ENCODE data around the gene NEU2. TPM values are rescaled to one million over a fixed set of nuclear protein-coding genes. Genes with fewer than 3 reads are reported as not detected.

Gene NEU2
- total and polyA plus RNA-seq, 2 of the 4 experiments (the other 2 are of a cell fraction): not detected

DNA sequence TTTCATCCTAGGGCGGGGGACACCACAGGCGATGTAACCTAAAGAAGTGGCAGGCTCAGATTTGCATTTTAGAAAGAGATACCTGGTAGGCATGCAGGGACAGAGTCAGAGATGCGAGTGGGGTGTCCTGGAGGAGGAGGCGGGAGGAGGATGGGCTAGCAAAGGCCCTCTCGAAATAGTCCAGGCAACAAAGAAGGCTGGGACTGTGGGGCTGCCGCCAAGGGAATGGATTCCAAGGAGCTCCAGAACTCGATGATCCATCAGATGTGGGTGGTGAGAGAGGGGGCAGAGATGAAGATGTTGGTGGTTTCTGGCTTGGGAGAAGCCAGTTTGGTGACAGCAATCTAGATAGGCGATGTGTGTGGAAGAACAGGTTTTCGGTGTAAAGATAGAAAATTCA is 15.2 kb downstream of the NEU2 start:
- Histone ChIP-seq H2BK15ac (ENCODE audit: low read depth, low read length) (no peak overlapping the region), H3K9ac (ENCODE audit: low read depth, low read length) (no peak overlapping the region), H3K9me1 (ENCODE audit: insufficient read depth, low read length) (no peaks in the 10 kb centered on the region), H2BK5ac (ENCODE audit: low read depth, low read length, poor library complexity, severe bottlenecking) (no peak overlapping the region), H2AK9ac (replicated peaks; ENCODE audit: low read depth, low read length, poor library complexity) (no peak overlapping the region), H4K5ac (ENCODE audit: low read depth, low read length) (no peak overlapping the region), H3K9me3 (ENCODE audit: control insufficient read depth, insufficient read depth, low read length) (no peaks in the 10 kb centered on the region), H3K4ac (ENCODE audit: low read depth, low read length) (no peak overlapping the region), H4K91ac (ENCODE audit: insufficient read depth, low read depth, low read length) (no peak overlapping the region), H3K27me3 (ENCODE audit: control insufficient read depth, insufficient read depth, low read length) (peaks cover 44% of the 10 kb centered on the region), H2BK20ac (ENCODE audit: low read depth, low read length) (no peak overlapping the region), H2AFZ (replicated peaks; ENCODE audit: low read length, poor library complexity) (no peak overlapping the region), H3K79me1 (ENCODE audit: low read depth in 1 of 2, low read length in 2 of 2) (no peaks in the 10 kb centered on the region), H3K14ac (replicated peaks; ENCODE audit: low read depth, low read length) (no peak overlapping the region), H3K56ac (ENCODE audit: extremely low read depth, insufficient read depth, low read length) (no peak overlapping the region), H3K36me3 (ENCODE audit: control insufficient read depth, insufficient read depth, low read length) (no peaks in the 10 kb centered on the region), H2BK120ac (ENCODE audit: low read depth, low read length) (no peak overlapping the region), H3K18ac (ENCODE audit: low read depth, low read length) (no peak overlapping the region), H2AK5ac (ENCODE audit: low read depth, low read length) (no peak overlapping the region), H3K4me1 (ENCODE audit: control insufficient read depth, insufficient read depth, low read length) (no peaks in the 10 kb centered on the region), H3K23ac (ENCODE audit: low read depth, low read length) (no peak overlapping the region), H3K4me3 (ENCODE audit: insufficient read depth, low read depth, low read length) (no peak overlapping the region), H4K20me1 (ENCODE audit: insufficient read depth, low read length) (no peaks in the 10 kb centered on the region), H3K27ac (ENCODE audit: insufficient read depth, low read length) (no peak overlapping the region), H4K8ac (ENCODE audit: low read depth in 2 of 2, low read length in 2 of 2) (no peak overlapping the region), H3K4me2 (ENCODE audit: low read depth, low read length) (no peak overlapping the region)
- POLR2A ChIA-PET (ENCODE audit: unreplicated experiment): no interaction called here
- CTCF ChIA-PET: no interaction called here
- ATAC-seq (ENCODE audit: low read depth) (no peak), DNase-seq (no peak)
- no TSS peak for BruUV-seq (replicated peaks)
- TF ChIP-seq CEBPB (IDR thresholded peaks at IDR 0.05; ENCODE audit: low read depth, low read length) (no peak), RAD21 (IDR thresholded peaks at IDR 0.05; ENCODE audit: low read length) (no peak), MAZ (IDR thresholded peaks at IDR 0.05; ENCODE audit: borderline replicate concordance, low read depth, low read length) (no peak), MXI1 (IDR thresholded peaks at IDR 0.05; ENCODE audit: borderline replicate concordance, low read depth, low read length) (no peak), POLR2A (IDR thresholded peaks at IDR 0.05; ENCODE audit: low read depth, low read length) (no peak), RCOR1 (IDR thresholded peaks at IDR 0.05; ENCODE audit: insufficient replicate concordance, low read length) (no peak), NFE2L2 (IDR thresholded peaks at IDR 0.05; ENCODE audit: low read depth, low read length) (no peak), SMC3 (IDR thresholded peaks at IDR 0.05; ENCODE audit: low read depth, low read length) (no peak), BHLHE40 (IDR thresholded peaks at IDR 0.05; ENCODE audit: low read depth, low read length) (no peak), FOS (IDR thresholded peaks at IDR 0.05; ENCODE audit: low read depth, low read length) (no peak), CTCF (conservative IDR thresholded peaks at IDR 0.05; ENCODE audit: low read depth, low read length) (no peak), MAFK (IDR thresholded peaks at IDR 0.05; ENCODE audit: low read depth, low read length) (no peak), ELK1 (IDR thresholded peaks at IDR 0.05; ENCODE audit: borderline replicate concordance, low read depth, low read length) (no peak), USF2 (IDR thresholded peaks at IDR 0.05; ENCODE audit: low read depth, low read length) (no peak)
- intact Hi-C loops (cut with micrococcal nuclease): no loop called here
- 84% methylated on average over 6 of the region's 9 CpGs; no CpG with 5 or more reads in 1 of the 2 experiments for WGBS, 2 experiments (ENCODE audit: extremely low coverage in 2 of 2, insufficient read length in 1 of 2)
- in situ Hi-C loops (cut with MboI; ENCODE audit: low sequenced_read_pairs): no loop called here
- dilution Hi-C loops (cut with HindIII; ENCODE audit: low sequenced_read_pairs, unreplicated experiment): no loop called here

Data from IMR-90 (cell line).